ENCODE data around the gene ANO1. TPM values are rescaled to one million over a fixed set of nuclear protein-coding genes. Genes with fewer than 3 reads are reported as not detected.

ANO1 gene
- total RNA-seq, 1 experiment from 2014 or later = 184 TPM

DNA sequence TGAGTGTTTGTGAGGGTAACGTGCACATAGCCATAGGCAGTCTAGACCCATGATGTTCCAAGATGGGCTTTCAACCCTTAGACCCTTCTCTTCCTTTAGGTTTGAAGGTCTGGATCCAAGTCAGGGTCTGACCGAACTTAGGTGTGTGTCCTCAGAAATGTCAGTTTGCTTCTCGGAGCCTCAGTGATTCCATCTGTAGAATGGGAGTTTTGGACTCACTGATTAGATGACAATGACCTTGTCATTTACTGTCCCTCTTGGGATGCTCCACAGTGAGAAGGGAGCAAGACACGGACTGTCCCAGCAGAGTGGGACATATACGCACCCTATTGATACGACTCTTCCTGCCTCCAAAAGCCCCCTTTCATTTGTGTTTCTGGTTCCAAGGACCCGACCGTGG, 37.7 kb downstream of the ANO1 start:
- Histone ChIP-seq H3F3A (ENCODE audit: low read length, unreplicated experiment) (no peaks in the 10 kb centered on the region), H3K9me3 (ENCODE audit: low read length) (no peaks in the 10 kb centered on the region), H3K4me2 (ENCODE audit: low read length) (no peak overlapping the region), H4K20me1 (ENCODE audit: low read length) (no peaks in the 10 kb centered on the region), H3K9me2 (replicated peaks; ENCODE audit: low read length) (no peaks in the 10 kb centered on the region), H3K27ac (ENCODE audit: low read length) (no peak overlapping the region), H3K79me2 (ENCODE audit: low read length) (no peaks in the 10 kb centered on the region), H3K36me3 (ENCODE audit: low read depth, low read length) (peaks cover 86% of the 10 kb centered on the region), H3K4me3 (ENCODE audit: low read length) (no peak overlapping the region), H2AFZ (ENCODE audit: low read length) (no peak overlapping the region), H3K4me1 (ENCODE audit: insufficient read depth, low read length) (no peaks in the 10 kb centered on the region), H3K9ac (ENCODE audit: low read length) (no peak overlapping the region), H3K27me3 (ENCODE audit: low read length) (no peaks in the 10 kb centered on the region)
- ATAC-seq (no peak), DNase-seq (no peak)
- BruUV-seq (replicated peaks) = no TSS peak
- POLR2A ChIA-PET (ENCODE audit: unreplicated experiment) = no interaction called here
- TF ChIP-seq, protein P1, sequence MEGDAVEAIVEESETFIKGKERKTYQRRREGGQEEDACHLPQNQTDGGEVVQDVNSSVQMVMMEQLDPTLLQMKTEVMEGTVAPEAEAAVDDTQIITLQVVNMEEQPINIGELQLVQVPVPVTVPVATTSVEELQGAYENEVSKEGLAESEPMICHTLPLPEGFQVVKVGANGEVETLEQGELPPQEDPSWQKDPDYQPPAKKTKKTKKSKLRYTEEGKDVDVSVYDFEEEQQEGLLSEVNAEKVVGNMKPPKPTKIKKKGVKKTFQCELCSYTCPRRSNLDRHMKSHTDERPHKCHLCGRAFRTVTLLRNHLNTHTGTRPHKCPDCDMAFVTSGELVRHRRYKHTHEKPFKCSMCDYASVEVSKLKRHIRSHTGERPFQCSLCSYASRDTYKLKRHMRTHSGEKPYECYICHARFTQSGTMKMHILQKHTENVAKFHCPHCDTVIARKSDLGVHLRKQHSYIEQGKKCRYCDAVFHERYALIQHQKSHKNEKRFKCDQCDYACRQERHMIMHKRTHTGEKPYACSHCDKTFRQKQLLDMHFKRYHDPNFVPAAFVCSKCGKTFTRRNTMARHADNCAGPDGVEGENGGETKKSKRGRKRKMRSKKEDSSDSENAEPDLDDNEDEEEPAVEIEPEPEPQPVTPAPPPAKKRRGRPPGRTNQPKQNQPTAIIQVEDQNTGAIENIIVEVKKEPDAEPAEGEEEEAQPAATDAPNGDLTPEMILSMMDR (conservative IDR thresholded peaks at IDR 0.05; ENCODE audit: low read depth, low read length) = no peak
- TF ChIP-seq EZH2 (IDR thresholded peaks at IDR 0.05; ENCODE audit: low read length, unreplicated experiment) = no peak
- TF ChIP-seq EZH2phosphoT487 (IDR thresholded peaks at IDR 0.05; ENCODE audit: borderline replicate concordance, low read length) = no peak
- intact Hi-C loops (cut with micrococcal nuclease) = no loop called here
- CTCF ChIA-PET = no interaction called here

DNA sequence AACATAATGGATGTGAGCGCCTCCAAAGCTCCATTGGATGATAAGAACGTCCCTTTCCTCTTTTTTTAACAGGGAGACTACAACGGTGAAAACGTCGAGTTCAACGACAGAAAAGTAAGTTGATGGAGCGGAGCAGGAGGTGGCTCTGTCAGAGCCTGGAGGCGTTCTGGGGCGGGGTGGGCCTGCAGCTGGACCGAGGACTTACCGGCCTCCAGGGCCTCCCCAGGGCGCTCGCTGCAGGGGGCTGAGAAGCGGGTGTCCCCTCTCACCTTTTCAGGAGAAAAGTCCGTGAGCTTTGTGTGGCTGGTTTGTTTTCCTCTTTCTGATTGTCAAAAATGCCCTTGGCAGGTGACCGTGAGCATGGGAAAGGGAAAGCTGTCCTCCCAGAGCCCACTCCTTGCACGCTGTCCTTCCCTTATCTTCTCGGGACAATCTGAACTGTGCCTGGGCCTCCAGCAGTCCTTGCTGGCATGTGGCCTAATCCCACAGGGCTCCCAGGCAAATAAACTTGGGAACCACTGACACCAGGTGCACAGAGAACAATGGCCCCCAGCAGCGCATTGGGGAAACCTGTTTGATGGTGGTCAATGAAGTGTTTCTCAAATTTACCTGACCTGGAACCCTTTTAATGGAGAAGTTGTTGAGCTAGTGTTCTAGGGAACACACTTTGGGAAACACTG, 38.4 kb downstream of the ANO1 start:
- H3K4me3 ChIP-seq (ENCODE audit: low read length) = no peak overlapping the region
- BruUV-seq (replicated peaks) = no TSS peak
- H3K27me3 ChIP-seq (ENCODE audit: low read length) = no peaks in the 10 kb centered on the region
- no peak overlapping the region for H3K4me2 ChIP-seq (ENCODE audit: low read length)
- no peak overlapping the region for H3K9ac ChIP-seq (ENCODE audit: low read length)
- ATAC-seq (no peak), DNase-seq (no peak)
- TF ChIP-seq EZH2 (IDR thresholded peaks at IDR 0.05; ENCODE audit: low read length, unreplicated experiment) = no peak
- TF ChIP-seq, protein P1 (conservative IDR thresholded peaks at IDR 0.05; ENCODE audit: low read depth, low read length) = no peak
- no peak for TF ChIP-seq EZH2phosphoT487 (IDR thresholded peaks at IDR 0.05; ENCODE audit: borderline replicate concordance, low read length)
- H3K27ac ChIP-seq (ENCODE audit: low read length) = no peak overlapping the region
- intact Hi-C loops (cut with micrococcal nuclease) = no loop called here
- no peak overlapping the region for H2AFZ ChIP-seq (ENCODE audit: low read length)
- ChIA-PET CTCF (no interaction called here), POLR2A (ENCODE audit: unreplicated experiment) (interaction anchor here (0.5 kb wide), 1 partner anchor 43 kb away, joined by 3 read pairs; no protein-coding TSS in a partner anchor)
- H4K20me1 ChIP-seq (ENCODE audit: low read length) = no peaks in the 10 kb centered on the region
- H3K4me1 ChIP-seq (ENCODE audit: insufficient read depth, low read length) = no peaks in the 10 kb centered on the region
- no peaks in the 10 kb centered on the region for H3K79me2 ChIP-seq (ENCODE audit: low read length)
- H3K9me2 ChIP-seq (replicated peaks; ENCODE audit: low read length) = no peaks in the 10 kb centered on the region
- H3K9me3 ChIP-seq (ENCODE audit: low read length) = no peaks in the 10 kb centered on the region
- H3K36me3 ChIP-seq (ENCODE audit: low read depth, low read length) = peaks cover 80% of the 10 kb centered on the region
- H3F3A ChIP-seq (ENCODE audit: low read length, unreplicated experiment) = no peaks in the 10 kb centered on the region

DNA sequence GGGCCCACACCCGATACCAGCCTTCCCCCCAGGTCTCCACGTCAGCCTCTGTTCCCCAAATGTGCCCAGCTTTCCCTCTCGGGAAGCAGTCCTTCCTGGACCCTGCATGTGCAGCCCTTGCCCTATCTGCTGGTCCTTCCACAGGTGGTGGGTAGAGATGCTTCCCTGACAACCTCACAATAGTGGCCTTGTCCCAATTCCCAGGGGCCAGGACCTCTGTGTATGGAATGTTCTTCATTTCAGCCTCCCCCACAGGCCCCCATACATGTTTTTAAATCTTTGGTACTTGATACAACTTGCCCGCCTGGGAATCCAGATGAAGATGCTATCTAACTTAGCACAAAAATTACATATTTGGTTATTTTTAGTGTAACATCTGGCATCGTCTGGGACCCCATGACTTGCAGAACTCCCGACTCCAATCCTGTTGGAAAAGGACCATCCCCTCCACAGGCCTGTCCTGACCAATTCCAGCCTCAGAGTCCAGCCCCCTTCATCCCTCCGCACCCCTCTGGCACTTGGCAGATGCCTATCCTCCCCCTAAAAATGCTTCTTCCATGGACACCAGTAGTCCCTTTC, 39.5 kb downstream of the ANO1 start:
- ATAC-seq = no peak
- no peaks in the 10 kb centered on the region for H3F3A ChIP-seq (ENCODE audit: low read length, unreplicated experiment)
- no peaks in the 10 kb centered on the region for H3K9me2 ChIP-seq (replicated peaks; ENCODE audit: low read length)
- CTCF ChIA-PET = no interaction called here
- H3K4me1 ChIP-seq (ENCODE audit: insufficient read depth, low read length) = no peaks in the 10 kb centered on the region
- no peak overlapping the region for H2AFZ ChIP-seq (ENCODE audit: low read length)
- TF ChIP-seq, protein P1 (conservative IDR thresholded peaks at IDR 0.05; ENCODE audit: low read depth, low read length) = no peak
- TF ChIP-seq EZH2phosphoT487 (IDR thresholded peaks at IDR 0.05; ENCODE audit: borderline replicate concordance, low read length) = no peak
- no peak for TF ChIP-seq EZH2 (IDR thresholded peaks at IDR 0.05; ENCODE audit: low read length, unreplicated experiment)
- intact Hi-C loops (cut with micrococcal nuclease) = no loop called here
- H3K4me3 ChIP-seq (ENCODE audit: low read length) = no peak overlapping the region
- no peaks in the 10 kb centered on the region for H3K27me3 ChIP-seq (ENCODE audit: low read length)
- H4K20me1 ChIP-seq (ENCODE audit: low read length) = no peaks in the 10 kb centered on the region
- H3K36me3 ChIP-seq (ENCODE audit: low read depth, low read length) = peaks cover 70% of the 10 kb centered on the region
- H3K27ac ChIP-seq (ENCODE audit: low read length) = no peak overlapping the region
- POLR2A ChIA-PET (ENCODE audit: unreplicated experiment) = no interaction called here
- H3K9me3 ChIP-seq (ENCODE audit: low read length) = no peaks in the 10 kb centered on the region
- H3K4me2 ChIP-seq (ENCODE audit: low read length) = no peak overlapping the region
- no peak for DNase-seq
- H3K9ac ChIP-seq (ENCODE audit: low read length) = no peak overlapping the region
- H3K79me2 ChIP-seq (ENCODE audit: low read length) = no peaks in the 10 kb centered on the region
- no TSS peak for BruUV-seq (replicated peaks)

Measured in PC-3 (cell line).